Esophagus muscularis mucosa (tissue), 3 donors: ENCODE data around the gene RPS6KC1.
"Not testable (repeated sequence)": the region's sequence is repeated elsewhere in the genome, so short reads cannot be mapped to it uniquely, and the experiment has no call there.

ENCODE experiments used
- POLR2A ChIP-seq: fragments of 450-650 bp; IDR thresholded peaks from one replicate; pipeline ENCODE4 v1.6.1; 2017; ENCODE audit warnings: antibody characterized with exemption, moderate library complexity, mild to moderate bottlenecking, low read depth
- POLR2AphosphoS5 ChIP-seq, 2 donors: sonication (generic); formaldehyde crosslinking; IDR thresholded peaks; one replicate each; pipeline ENCODE4 v1.6.1; 2017; ENCODE audit warnings: antibody characterized with exemption in 2 of 2
- TF ChIP-seq, protein P1 (sequence below), 3 experiments: fragments of 200-600 bp in 2 of 3; fragments of 450-650 bp in 1 of 3; sonication (generic) in 2 of 3; IDR thresholded peaks; one replicate each; pipeline ENCODE4 v1.5.1; 2017 to 2019; ENCODE audit warnings: antibody characterized with exemption in 3 of 3, mild to moderate bottlenecking in 2 of 3, moderate library complexity in 1 of 3

DNA sequence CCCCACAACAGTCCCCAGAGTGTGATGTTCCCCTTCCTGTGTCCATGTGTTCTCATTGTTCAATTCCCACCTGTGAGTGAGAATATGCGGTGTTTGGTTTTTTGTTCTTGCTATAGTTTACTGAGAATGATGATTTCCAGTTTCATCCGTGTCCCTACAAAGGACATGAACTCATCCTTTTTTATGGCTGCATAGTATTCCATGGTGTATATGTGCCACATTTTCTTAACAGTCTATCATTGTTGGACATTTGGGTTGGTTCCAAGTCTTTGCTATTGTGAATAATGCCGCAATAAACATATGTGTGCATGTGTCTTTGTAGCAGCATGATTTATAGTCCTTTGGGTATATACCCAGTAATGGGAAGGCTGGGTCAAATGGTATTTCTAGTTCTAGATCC is 61.7 kb downstream of the RPS6KC1 start:
- not testable (repeated sequence) for TF ChIP-seq POLR2AphosphoS5 (IDR thresholded peaks at IDR 0.05); POLR2A
- TF ChIP-seq, protein P1, sequence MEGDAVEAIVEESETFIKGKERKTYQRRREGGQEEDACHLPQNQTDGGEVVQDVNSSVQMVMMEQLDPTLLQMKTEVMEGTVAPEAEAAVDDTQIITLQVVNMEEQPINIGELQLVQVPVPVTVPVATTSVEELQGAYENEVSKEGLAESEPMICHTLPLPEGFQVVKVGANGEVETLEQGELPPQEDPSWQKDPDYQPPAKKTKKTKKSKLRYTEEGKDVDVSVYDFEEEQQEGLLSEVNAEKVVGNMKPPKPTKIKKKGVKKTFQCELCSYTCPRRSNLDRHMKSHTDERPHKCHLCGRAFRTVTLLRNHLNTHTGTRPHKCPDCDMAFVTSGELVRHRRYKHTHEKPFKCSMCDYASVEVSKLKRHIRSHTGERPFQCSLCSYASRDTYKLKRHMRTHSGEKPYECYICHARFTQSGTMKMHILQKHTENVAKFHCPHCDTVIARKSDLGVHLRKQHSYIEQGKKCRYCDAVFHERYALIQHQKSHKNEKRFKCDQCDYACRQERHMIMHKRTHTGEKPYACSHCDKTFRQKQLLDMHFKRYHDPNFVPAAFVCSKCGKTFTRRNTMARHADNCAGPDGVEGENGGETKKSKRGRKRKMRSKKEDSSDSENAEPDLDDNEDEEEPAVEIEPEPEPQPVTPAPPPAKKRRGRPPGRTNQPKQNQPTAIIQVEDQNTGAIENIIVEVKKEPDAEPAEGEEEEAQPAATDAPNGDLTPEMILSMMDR (IDR thresholded peaks at IDR 0.05), result not testable (repeated sequence)
